Right lobe of liver (tissue), 6 donors: ENCODE data around the gene ATP2B1. TPM values are rescaled to one million over a fixed set of nuclear protein-coding genes. Genes with fewer than 3 reads are reported as not detected.
A peak's percentile ranks its signal among the peaks of the same experiment; 100 is the strongest.

Source experiments
- ATAC-seq, 4 donors: fragments of 200-7000 bp; cut with Tn5 transposase; one replicate each; pipeline ENCODE4 v1.9.1; 2020; ENCODE audit warnings: mild to moderate bottlenecking in 4 of 4, moderate library complexity in 4 of 4
- DNase-seq, 3 donors: peaks; one replicate each; pipeline ENCODE4 v3.0.0-alpha.2; 2020
- H3K27ac ChIP-seq, 3 donors: fragments of 200-600 bp; one replicate each; pipeline ENCODE4 v1.8.0; 2022
- H3K27me3 ChIP-seq, 2 donors: fragments of 200-600 bp; one replicate each; pipeline ENCODE4 v1.8.0; 2022
- H3K36me3 ChIP-seq, 4 donors: fragments of 200-600 bp; sonication (generic) in 1 of 4; one replicate each; pipeline versions ENCODE4 v1.5.1 to v1.8.0; 2017 to 2022; ENCODE audit warnings: control low read depth in 1 of 4
- H3K4me1 ChIP-seq, 4 donors: fragments of 200-600 bp; sonication (generic) in 1 of 4; one replicate each; pipeline versions ENCODE4 v1.5.1 to v1.8.0; 2017 to 2022; ENCODE audit warnings: control low read depth in 1 of 4
- H3K4me3 ChIP-seq, 3 donors: fragments of 200-600 bp; one replicate each; pipeline ENCODE4 v1.8.0; 2022
- H3K9me3 ChIP-seq, 4 donors: fragments of 200-600 bp; sonication (generic) in 1 of 4; one replicate each; pipeline versions ENCODE4 v1.5.1 to v1.8.0; 2017 to 2022; ENCODE audit warnings: control low read depth in 1 of 4
- POLR2A ChIP-seq: fragments of 450-650 bp; IDR thresholded peaks from one replicate; pipeline ENCODE4 v1.6.1; 2017; ENCODE audit warnings: antibody characterized with exemption, mild to moderate bottlenecking
- WGBS: methylation state at CpG from one replicate; pipeline ENCODE4 v1.1.6; 2018; ENCODE audit warnings: low coverage, low lambda C conversion rate; ENCODE audit not compliant: insufficient coverage; ENCODE audit errors: missing lambda C conversion rate; 5-methylcytosine and 5-hydroxymethylcytosine counted together
- intact Hi-C, 2 donors: fragments of 100-400 bp; cut with DNase I; formaldehyde crosslinking; loops; one replicate each; pipeline versions ENCODE4 v1.11.2 to v1.14.1; 2022
- total RNA-seq, 6 experiments: library from RNA; depleted of rRNA in 2 of 6; stranded (reverse); fragments of >200 nt in 2 of 6; fragmentation: NEBNext Ultra II Directional in 3 of 6; extraction: Animal tissue kit (Norgen Biotek cat#: 25700) in 3 of 6; gene quantifications; one replicate each; pipeline versions ENCODE4 v1.1.0 to v1.2.4, GENCODE V29; 2016 to 2023
- TF ChIP-seq, protein P1 (sequence below), 4 donors: fragments of 200-600 bp in 3 of 4; fragments of 450-650 bp in 1 of 4; IDR thresholded peaks; one replicate each; pipeline versions ENCODE4 v1.5.1 to v1.8.0; 2016 to 2022; ENCODE audit warnings: antibody characterized with exemption in 4 of 4, mild to moderate bottlenecking in 2 of 4
- donor health status: DM: no; HTN: yes; CAD: no.
- donor health status: DM: no; HTN: no; CAD: no.
- donor health status: DM: no; HTN: no; CAD: no.
- donor health status: DM: no; HTN: yes; CAD: no.
- donor health status: DM: no; HTN: yes; CAD: no.

ATP2B1 gene
- total RNA-seq, 6 experiments from 2014 or later, result 10.4 to 23.9 (median 17.6) TPM

DNA sequence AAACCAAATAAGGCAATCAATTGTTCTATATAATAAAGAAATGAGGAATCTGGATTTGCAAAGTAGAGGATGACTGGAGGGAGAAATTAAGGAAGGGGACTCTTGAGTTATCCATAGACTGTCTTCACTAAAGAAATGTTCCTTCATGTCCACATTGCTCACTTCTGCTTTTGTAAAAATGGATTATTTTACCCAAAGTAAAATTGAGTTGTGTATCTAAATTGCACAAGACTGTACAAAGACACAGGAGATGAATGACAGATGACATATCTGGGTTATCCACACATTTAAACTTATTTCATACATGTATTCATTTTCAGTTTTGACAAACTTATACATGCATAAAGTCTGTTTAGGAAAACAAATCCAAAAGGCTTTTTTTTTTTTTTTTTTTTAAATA, 11.3 kb downstream of the ATP2B1 start:
- no peak for ATAC-seq
- Histone ChIP-seq H3K36me3 (no peaks in the 10 kb centered on the region), H3K27me3 (no peaks in the 10 kb centered on the region), H3K27ac (no peak overlapping the region), H3K4me1 (no peaks in the 10 kb centered on the region), H3K4me3 (no peak overlapping the region), H3K9me3 (no peaks in the 10 kb centered on the region)
- TF ChIP-seq, protein P1, sequence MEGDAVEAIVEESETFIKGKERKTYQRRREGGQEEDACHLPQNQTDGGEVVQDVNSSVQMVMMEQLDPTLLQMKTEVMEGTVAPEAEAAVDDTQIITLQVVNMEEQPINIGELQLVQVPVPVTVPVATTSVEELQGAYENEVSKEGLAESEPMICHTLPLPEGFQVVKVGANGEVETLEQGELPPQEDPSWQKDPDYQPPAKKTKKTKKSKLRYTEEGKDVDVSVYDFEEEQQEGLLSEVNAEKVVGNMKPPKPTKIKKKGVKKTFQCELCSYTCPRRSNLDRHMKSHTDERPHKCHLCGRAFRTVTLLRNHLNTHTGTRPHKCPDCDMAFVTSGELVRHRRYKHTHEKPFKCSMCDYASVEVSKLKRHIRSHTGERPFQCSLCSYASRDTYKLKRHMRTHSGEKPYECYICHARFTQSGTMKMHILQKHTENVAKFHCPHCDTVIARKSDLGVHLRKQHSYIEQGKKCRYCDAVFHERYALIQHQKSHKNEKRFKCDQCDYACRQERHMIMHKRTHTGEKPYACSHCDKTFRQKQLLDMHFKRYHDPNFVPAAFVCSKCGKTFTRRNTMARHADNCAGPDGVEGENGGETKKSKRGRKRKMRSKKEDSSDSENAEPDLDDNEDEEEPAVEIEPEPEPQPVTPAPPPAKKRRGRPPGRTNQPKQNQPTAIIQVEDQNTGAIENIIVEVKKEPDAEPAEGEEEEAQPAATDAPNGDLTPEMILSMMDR (IDR thresholded peaks at IDR 0.05), result no peak
- no peak for TF ChIP-seq POLR2A
- no peak for DNase-seq
- intact Hi-C loops, result no loop called here

DNA sequence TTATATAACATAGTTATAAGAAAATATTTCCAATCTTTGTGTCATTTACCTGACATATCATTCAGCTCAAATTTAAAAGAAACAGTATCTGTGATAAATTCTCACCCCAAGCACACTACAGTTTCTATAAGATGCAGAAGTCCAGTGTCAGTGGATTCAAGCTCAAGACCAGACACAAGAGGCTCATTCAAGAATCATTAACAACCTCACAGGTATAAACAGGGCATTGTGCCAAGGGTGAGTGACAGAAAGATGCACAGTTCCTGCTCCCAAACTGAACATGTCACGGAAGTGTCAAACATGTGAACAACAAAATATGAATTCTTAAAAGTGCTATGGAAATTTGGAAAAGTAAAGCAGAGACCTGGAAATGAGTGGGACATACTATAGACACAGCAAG, 12.8 kb downstream of the ATP2B1 start:
- Histone ChIP-seq H3K4me1 (no peaks in the 10 kb centered on the region), H3K4me3 (no peak overlapping the region), H3K9me3 (no peaks in the 10 kb centered on the region), H3K27ac (no peak overlapping the region), H3K36me3 (no peaks in the 10 kb centered on the region), H3K27me3 (no peaks in the 10 kb centered on the region)
- intact Hi-C loops, result no loop called here
- TF ChIP-seq POLR2A, result no peak
- TF ChIP-seq, protein P1 (IDR thresholded peaks at IDR 0.05), result no peak
- 55% methylated on average over 1 of the region's 1 CpG for WGBS
- DNase-seq (no peak), ATAC-seq (peak in 1 of 4 donors; percentile 21)

DNA sequence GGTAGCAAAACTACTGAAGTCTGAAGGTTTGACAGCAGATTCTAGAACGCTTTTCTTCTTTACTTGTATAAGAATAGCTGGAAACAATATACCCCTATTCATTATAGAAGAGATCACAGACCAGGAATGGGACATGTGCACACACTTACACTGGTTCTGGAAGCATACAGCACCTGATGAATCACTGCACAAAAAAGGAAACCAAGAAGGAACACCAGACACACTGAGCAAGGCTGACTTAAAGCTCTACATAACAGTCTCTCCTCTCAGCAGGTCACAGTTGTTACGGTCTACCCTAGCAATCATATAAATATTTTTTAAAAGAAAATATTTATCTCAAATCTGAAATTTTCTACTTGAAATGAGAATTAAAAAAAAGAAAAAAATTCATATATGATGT, 13.5 kb downstream of the ATP2B1 start:
- H3K36me3 ChIP-seq, result no peaks in the 10 kb centered on the region
- no peak overlapping the region for H3K27ac ChIP-seq
- H3K4me3 ChIP-seq, result no peak overlapping the region
- H3K27me3 ChIP-seq, result no peaks in the 10 kb centered on the region
- H3K9me3 ChIP-seq, result no peaks in the 10 kb centered on the region
- intact Hi-C loops, result no loop called here
- TF ChIP-seq, protein P1 (IDR thresholded peaks at IDR 0.05), result no peak
- no peak for TF ChIP-seq POLR2A
- DNase-seq (no peak), ATAC-seq (no peak)
- H3K4me1 ChIP-seq, result no peaks in the 10 kb centered on the region
- 94% methylated on average over 2 of the region's 2 CpGs for WGBS

GRCh38 chr12:89694542-89694941, 14.1 kb downstream of the ATP2B1 start:
- intact Hi-C loops, result no loop called here
- no peak for DNase-seq
- H3K9me3 ChIP-seq, result no peaks in the 10 kb centered on the region
- no peak overlapping the region for H3K27ac ChIP-seq
- H3K4me1 ChIP-seq, result no peaks in the 10 kb centered on the region
- H3K4me3 ChIP-seq, result no peak overlapping the region
- TF ChIP-seq, protein P1 (IDR thresholded peaks at IDR 0.05), result no peak
- no peak for TF ChIP-seq POLR2A
- no peaks in the 10 kb centered on the region for H3K27me3 ChIP-seq
- 96% methylated on average over 4 of the region's 5 CpGs for WGBS
- ATAC-seq, result no peak
- H3K36me3 ChIP-seq, result no peaks in the 10 kb centered on the region

GRCh38 chr12:89693639-89694202, 14.9 kb downstream of the ATP2B1 start:
- H3K36me3 ChIP-seq, result no peaks in the 10 kb centered on the region
- DNase-seq, result no peak
- H3K27me3 ChIP-seq, result no peaks in the 10 kb centered on the region
- H3K4me1 ChIP-seq, result no peaks in the 10 kb centered on the region
- H3K27ac ChIP-seq, result no peak overlapping the region
- intact Hi-C loops, result no loop called here
- 80% methylated on average over 3 of the region's 3 CpGs for WGBS
- TF ChIP-seq, protein P1 (IDR thresholded peaks at IDR 0.05), result no peak
- TF ChIP-seq POLR2A, result no peak
- no peak overlapping the region for H3K4me3 ChIP-seq
- no peak for ATAC-seq
- no peaks in the 10 kb centered on the region for H3K9me3 ChIP-seq
